Measurements from ENCODE around the gene NKX1-1. TPM values are rescaled to one million over a fixed set of nuclear protein-coding genes. Genes with fewer than 3 reads are reported as not detected.
A peak's percentile ranks its signal among the peaks of the same experiment; 100 is the strongest.
"Not testable (repeated sequence)": the region's sequence is repeated elsewhere in the genome, so short reads cannot be mapped to it uniquely, and the experiment has no call there.

NKX1-1 gene
- total RNA-seq, 1 donor from 2014 or later = not detected

DNA sequence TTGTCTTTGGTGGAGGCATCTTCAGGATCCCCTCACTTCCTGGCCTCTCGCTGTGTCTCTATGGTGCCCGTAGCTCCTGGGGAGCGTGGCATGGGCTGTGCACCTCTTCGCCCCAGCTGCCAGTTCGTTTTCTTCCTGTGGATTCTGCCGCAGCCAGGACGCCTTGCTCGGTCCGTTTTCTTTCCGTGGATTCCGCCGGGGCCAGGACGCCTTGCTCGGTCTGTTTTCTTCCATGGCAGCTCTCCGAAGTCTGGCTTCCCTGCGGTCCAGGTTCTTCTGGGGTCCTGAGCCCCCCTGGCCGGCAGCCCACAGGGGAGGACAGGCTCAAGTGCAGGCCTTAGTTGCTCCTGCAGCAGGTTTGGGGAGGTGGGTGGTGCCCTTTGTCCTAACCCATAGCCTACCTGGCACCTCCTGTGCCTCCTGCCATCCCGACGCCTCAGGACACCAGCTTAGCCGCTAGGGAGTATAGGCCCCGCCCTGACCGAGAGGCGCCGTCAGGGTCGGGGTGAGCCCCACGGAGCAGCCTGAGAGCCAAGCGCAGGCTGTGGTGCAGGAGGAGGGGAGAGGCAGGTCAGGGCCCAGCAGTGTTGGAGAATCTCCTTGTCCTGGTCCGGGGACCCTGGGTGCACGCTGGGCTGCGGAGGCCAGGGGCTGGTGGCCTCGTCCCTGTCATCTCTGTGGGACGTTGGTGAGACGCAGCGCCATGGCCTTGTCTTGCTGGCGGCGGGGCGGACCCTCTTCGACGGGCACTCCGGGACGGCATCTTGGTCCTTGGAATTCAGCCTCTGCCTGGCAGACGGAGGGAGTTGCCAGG is 32.1 kb downstream of the NKX1-1 start:
- no peaks in the 10 kb centered on the region for H3K27me3 Mint-ChIP-seq (ENCODE audit: unreplicated experiment)
- TF ChIP-seq, protein P1, sequence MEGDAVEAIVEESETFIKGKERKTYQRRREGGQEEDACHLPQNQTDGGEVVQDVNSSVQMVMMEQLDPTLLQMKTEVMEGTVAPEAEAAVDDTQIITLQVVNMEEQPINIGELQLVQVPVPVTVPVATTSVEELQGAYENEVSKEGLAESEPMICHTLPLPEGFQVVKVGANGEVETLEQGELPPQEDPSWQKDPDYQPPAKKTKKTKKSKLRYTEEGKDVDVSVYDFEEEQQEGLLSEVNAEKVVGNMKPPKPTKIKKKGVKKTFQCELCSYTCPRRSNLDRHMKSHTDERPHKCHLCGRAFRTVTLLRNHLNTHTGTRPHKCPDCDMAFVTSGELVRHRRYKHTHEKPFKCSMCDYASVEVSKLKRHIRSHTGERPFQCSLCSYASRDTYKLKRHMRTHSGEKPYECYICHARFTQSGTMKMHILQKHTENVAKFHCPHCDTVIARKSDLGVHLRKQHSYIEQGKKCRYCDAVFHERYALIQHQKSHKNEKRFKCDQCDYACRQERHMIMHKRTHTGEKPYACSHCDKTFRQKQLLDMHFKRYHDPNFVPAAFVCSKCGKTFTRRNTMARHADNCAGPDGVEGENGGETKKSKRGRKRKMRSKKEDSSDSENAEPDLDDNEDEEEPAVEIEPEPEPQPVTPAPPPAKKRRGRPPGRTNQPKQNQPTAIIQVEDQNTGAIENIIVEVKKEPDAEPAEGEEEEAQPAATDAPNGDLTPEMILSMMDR (IDR thresholded peaks at IDR 0.05; ENCODE audit: unreplicated experiment) = no peak
- no peak overlapping the region for H3K27ac Mint-ChIP-seq (ENCODE audit: unreplicated experiment)
- no peaks in the 10 kb centered on the region for H3K4me1 Mint-ChIP-seq (ENCODE audit: unreplicated experiment)
- no peaks in the 10 kb centered on the region for H3K36me3 Mint-ChIP-seq (ENCODE audit: low read depth, unreplicated experiment)
- H3K4me3 Mint-ChIP-seq (ENCODE audit: unreplicated experiment) = no peak overlapping the region
- DNase-seq (ENCODE audit: low spot score) = no peak
- H3K9me3 Mint-ChIP-seq (ENCODE audit: unreplicated experiment) = no peaks in the 10 kb centered on the region

DNA sequence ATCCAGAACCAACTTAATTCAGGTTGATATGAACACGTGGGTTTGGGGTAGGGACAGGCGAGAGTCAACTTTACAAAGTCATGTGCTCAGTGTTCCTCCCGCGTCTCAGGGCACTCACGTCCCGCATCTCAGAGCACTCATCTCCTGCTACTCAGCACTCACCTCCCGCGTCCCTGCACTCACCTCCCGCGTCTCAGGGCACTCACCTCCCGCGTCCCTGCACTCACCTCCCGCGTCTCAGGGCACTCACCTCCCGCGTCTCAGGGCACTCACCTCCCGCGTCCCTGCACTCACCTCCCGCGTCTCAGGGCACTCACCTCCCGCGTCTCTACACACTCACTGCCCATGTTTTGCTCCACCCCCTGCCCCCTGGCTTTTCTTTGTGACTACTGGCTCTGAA is 33.7 kb downstream of the NKX1-1 start:
- H3K36me3 Mint-ChIP-seq (ENCODE audit: low read depth, unreplicated experiment); H3K27ac Mint-ChIP-seq (ENCODE audit: unreplicated experiment); H3K4me1 Mint-ChIP-seq (ENCODE audit: unreplicated experiment); DNase-seq (ENCODE audit: low spot score); H3K9me3 Mint-ChIP-seq (ENCODE audit: unreplicated experiment); H3K27me3 Mint-ChIP-seq (ENCODE audit: unreplicated experiment): not testable (repeated sequence)
- peak overlapping the region; percentile 5 for H3K4me3 Mint-ChIP-seq (ENCODE audit: unreplicated experiment)

DNA sequence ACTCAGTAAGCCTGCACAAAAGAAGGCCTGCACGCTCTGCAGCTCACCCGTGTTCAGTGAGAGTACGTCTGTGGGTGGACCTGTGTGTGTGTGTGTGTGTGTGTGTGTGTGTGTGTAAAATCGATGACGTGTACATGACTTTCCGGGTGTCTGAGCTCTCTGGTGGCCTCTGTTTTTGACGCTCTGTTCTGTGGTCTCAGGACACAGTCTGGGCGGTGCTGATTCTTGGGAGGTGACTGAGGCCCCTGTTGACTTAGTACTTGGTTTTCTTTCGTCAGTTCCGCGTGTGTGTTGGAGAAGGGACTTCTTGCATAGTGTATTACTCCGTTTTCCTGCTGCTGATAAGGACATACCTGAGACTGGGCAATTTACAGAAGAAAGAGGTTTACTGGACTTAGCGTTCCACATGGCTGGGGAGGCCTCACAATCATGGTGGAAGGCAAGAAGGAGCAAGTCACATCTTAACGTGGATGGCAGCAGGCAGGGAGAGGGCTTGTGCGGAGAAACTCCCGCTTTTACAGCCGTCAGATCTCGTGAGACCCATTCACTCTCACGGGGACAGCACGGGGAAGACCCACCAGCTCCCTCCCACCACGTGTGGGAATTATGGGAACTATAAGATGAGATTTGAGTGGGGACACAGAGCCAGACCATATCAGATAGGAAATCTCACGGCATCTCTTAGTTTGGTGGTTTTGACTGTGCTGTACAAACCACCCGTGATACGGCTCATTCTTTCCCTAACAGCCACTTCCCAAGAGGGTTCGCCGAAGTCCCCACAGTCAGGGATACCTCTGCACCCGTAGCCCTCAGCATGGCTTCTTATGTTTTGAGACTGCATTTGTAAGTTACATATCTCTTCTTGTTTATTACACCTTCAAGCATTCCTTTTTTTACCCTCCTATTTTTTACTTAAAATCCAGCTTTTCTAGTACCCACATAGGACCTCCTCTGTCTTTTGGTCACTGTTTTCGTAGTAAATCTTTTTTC is 34.8 kb downstream of the NKX1-1 start:
- Mint-ChIP-seq H3K9me3 (ENCODE audit: unreplicated experiment) (no peaks in the 10 kb centered on the region), H3K4me1 (ENCODE audit: unreplicated experiment) (no peaks in the 10 kb centered on the region), H3K36me3 (ENCODE audit: low read depth, unreplicated experiment) (no peaks in the 10 kb centered on the region), H3K4me3 (ENCODE audit: unreplicated experiment) (no peak overlapping the region), H3K27me3 (ENCODE audit: unreplicated experiment) (no peaks in the 10 kb centered on the region), H3K27ac (ENCODE audit: unreplicated experiment) (no peak overlapping the region)
- TF ChIP-seq, protein P1 (IDR thresholded peaks at IDR 0.05; ENCODE audit: unreplicated experiment) = no peak
- no peak for DNase-seq (ENCODE audit: low spot score)

DNA sequence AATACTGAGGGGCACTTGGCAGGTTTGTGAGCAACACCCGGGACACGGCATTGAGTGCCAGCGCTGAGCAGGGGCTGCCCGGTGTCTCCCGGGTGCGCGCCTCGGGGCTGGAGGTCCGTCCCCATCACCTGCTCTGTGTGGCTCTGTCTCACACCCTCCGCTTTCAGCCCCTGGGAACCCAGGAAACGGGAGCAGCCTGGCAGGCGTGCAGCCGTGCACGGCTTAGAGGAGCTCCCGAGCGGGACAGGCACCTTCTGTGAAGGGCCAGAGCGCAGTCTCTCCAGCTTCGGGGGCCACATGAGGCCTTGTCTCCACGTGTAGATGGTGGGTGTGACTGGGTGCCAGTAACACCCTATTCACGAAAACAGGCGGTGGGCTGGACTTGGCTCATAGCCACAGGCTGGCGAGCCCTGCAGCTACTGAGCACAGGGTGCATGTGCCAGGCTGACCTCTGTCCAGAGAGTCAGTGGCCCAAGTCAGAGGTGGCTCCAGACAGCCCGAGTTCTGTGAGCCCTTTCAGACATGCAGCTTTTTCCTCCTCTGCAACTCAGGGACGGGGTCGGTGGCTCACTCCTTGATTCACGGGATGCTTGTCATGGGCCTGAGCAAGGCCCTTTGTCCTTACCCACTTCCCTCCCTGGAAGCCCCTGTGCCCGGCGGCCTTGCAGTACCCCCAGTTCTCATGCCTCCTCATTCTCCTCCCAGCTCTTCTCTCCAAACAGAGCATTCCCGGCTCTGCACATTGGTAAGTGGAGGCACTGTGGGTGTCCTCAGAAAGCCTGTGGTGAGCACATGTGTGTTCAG is 35.7 kb downstream of the NKX1-1 start:
- no peaks in the 10 kb centered on the region for H3K4me1 Mint-ChIP-seq (ENCODE audit: unreplicated experiment)
- no peaks in the 10 kb centered on the region for H3K36me3 Mint-ChIP-seq (ENCODE audit: low read depth, unreplicated experiment)
- H3K4me3 Mint-ChIP-seq (ENCODE audit: unreplicated experiment) = no peak overlapping the region
- no peak overlapping the region for H3K27ac Mint-ChIP-seq (ENCODE audit: unreplicated experiment)
- TF ChIP-seq, protein P1 (IDR thresholded peaks at IDR 0.05; ENCODE audit: unreplicated experiment) = no peak
- H3K27me3 Mint-ChIP-seq (ENCODE audit: unreplicated experiment) = no peaks in the 10 kb centered on the region
- DNase-seq (ENCODE audit: low spot score) = no peak
- H3K9me3 Mint-ChIP-seq (ENCODE audit: unreplicated experiment) = no peaks in the 10 kb centered on the region

DNA sequence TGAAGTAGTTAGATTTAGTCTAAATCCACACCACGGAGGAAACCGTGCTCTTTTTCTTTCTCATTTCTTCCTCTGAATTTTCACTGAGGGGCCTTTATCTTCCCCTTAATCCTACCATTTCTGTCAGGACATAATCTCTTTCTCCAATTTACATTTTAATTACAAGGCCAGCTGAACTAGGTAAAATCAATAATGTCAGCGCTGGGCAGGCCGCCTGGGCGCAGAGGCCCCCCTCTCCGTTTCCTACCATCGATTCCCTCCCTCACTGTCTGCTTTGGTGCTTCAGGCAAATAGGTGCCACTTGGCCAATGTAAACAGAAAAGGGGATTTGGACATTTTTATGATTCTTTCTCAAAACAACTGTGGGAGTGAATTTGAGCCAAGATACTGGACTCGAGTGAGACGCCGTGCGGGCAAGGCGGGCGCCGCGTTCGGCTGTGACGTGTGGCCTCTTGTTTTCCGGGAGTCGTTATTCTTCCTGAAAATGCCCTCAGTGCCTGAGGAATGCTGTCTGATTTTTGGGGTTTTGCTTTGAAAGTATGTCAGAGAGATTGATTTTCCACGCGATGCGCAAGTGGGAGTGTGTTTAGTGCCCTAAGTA is 36.7 kb downstream of the NKX1-1 start:
- Mint-ChIP-seq H3K27ac (ENCODE audit: unreplicated experiment) (no peak overlapping the region), H3K27me3 (ENCODE audit: unreplicated experiment) (no peaks in the 10 kb centered on the region), H3K4me3 (ENCODE audit: unreplicated experiment) (no peak overlapping the region)

More for the DNA sequence above, 36.7 kb downstream of the NKX1-1 start:
- H3K36me3 Mint-ChIP-seq (ENCODE audit: low read depth, unreplicated experiment) = no peaks in the 10 kb centered on the region
- TF ChIP-seq, protein P1 (IDR thresholded peaks at IDR 0.05; ENCODE audit: unreplicated experiment) = no peak
- no peaks in the 10 kb centered on the region for H3K9me3 Mint-ChIP-seq (ENCODE audit: unreplicated experiment)
- DNase-seq (ENCODE audit: low spot score) = no peak
- H3K4me1 Mint-ChIP-seq (ENCODE audit: unreplicated experiment) = no peaks in the 10 kb centered on the region
